ENCODE results near the gene PRKAR1B.

GRCh38 chr7:607938-608337, 119.1 kb downstream of the PRKAR1B start:
- TF ChIP-seq CTCF (IDR thresholded peaks at IDR 0.05) (no peak), EZH2 (IDR thresholded peaks at IDR 0.05; ENCODE audit: borderline replicate concordance, insufficient read depth, low read depth, low read length, poor library complexity, severe bottlenecking) (no peak)

All from B cell (primary cell).